HG03066 (cell line): ENCODE data around the gene SH3BP1.

Source experiments
- ATAC-seq: cut with Tn5 transposase; IDR thresholded peaks from one replicate; pipeline ENCODE4 v1.9.1; 2021; ENCODE audit warnings: low read depth; ENCODE audit not compliant: unreplicated experiment

SH3BP1 gene

GRCh38 chr22:37701141-37701786, 61.8 kb downstream of the SH3BP1 start:
- no peak for ATAC-seq

GRCh38 chr22:37703906-37704305, 64.4 kb downstream of the SH3BP1 start:
- ATAC-seq = no peak

GRCh38 chr22:37704645-37705044, 65.2 kb downstream of the SH3BP1 start:
- no peak for ATAC-seq

- ATAC-seq = no peak
Measured at GRCh38 chr22:37705205-37705604, 65.7 kb downstream of the SH3BP1 start.
